ENCODE measurements around the gene EID3. TPM values are rescaled to one million over a fixed set of nuclear protein-coding genes. Genes with fewer than 3 reads are reported as not detected.

The EID3 gene
- total RNA-seq, 1 experiment from 2014 or later: 3.0 TPM

- H3K27ac ChIP-seq (ENCODE audit: low read depth, low read length): peak overlapping the region; percentile 16
- H3K27me3 ChIP-seq (ENCODE audit: insufficient read depth, low read length): no peaks in the 10 kb centered on the region
- H4K20me1 ChIP-seq (ENCODE audit: insufficient read depth): peaks cover 30% of the 10 kb centered on the region; the same call in 1 of the 2 replicates
- ATAC-seq: no peak
- H3K79me2 ChIP-seq (ENCODE audit: insufficient read depth, low read length): peaks cover 99% of the 10 kb centered on the region
- ChIA-PET POLR2A (interaction anchor here (0.7 to 1.4 kb wide), 4 partner anchors 71 to 207 kb away, joined by 3 to 11 read pairs (median 4); no protein-coding TSS in a partner anchor), CTCF (interaction anchor here (0.6 kb wide), 1 partner anchor 68 kb away, joined by 3 read pairs; no protein-coding TSS in a partner anchor), RAD21 (ENCODE audit: low non-redundant PET in 1 of 2, low total read pairs in 2 of 2, uncharacterized antibody in 2 of 2, unreplicated experiment in 2 of 2) (no interaction called here)
- 0 out of 2 replicates have a peak, but pooled peaks have one; percentile 7 for TF ChIP-seq POLR2AphosphoS5 (IDR thresholded peaks at IDR 0.05; ENCODE audit: low read depth, low read length)
- no peak for TF ChIP-seq CEBPB (IDR thresholded peaks at IDR 0.05; ENCODE audit: low read depth)
- TF ChIP-seq EZH2 (IDR thresholded peaks at IDR 0.05): no peak
- no TSS peak for BruUV-seq (replicated peaks)
- H3K4me1 ChIP-seq (ENCODE audit: control insufficient read depth in 1 of 2, insufficient read depth in 2 of 2, low read length in 2 of 2): peaks cover 15 to 63% of the 10 kb centered on the region in 2 experiments; a peak in 3 of 4 replicates
- H3K9me3 ChIP-seq (ENCODE audit: control insufficient read depth in 1 of 2, insufficient read depth in 1 of 2, low read depth in 1 of 2, low read length in 2 of 2): no peaks in the 10 kb centered on the region
- peaks cover 32 to 67% of the 10 kb centered on the region in 2 experiments for H3K36me3 ChIP-seq (ENCODE audit: control insufficient read depth in 1 of 2, insufficient read depth in 2 of 2, low read length in 2 of 2)
- H3K9me2 ChIP-seq (ENCODE audit: insufficient read depth): no peaks in the 10 kb centered on the region
- intact Hi-C loops (cut with micrococcal nuclease): no loop called here
- H2AFZ ChIP-seq (ENCODE audit: low read depth, low read length, poor library complexity, severe bottlenecking): no peak overlapping the region
- no peak for DNase-seq (ENCODE audit: low read depth, low spot score)
- H3K4me2 ChIP-seq (ENCODE audit: low read length): no peak overlapping the region
- H3K9ac ChIP-seq (ENCODE audit: low read length): no peak overlapping the region
- H3K4me3 ChIP-seq (replicated peaks in 1 of 2; ENCODE audit: low read depth in 1 of 2, low read length in 2 of 2): no peak overlapping the region
Measured at GRCh38 chr12:104291867-104292524, 11.5 kb upstream of the EID3 start.

- Histone ChIP-seq H3K79me2 (ENCODE audit: insufficient read depth, low read length) (peaks cover 99% of the 10 kb centered on the region), H3K36me3 (ENCODE audit: control insufficient read depth in 1 of 2, insufficient read depth in 2 of 2, low read length in 2 of 2) (peaks cover 35 to 72% of the 10 kb centered on the region in 2 experiments), H3K27ac (ENCODE audit: low read depth, low read length) (0 out of 2 replicates have a peak overlapping the region, but pooled peaks have one; percentile 30), H3K9me2 (ENCODE audit: insufficient read depth) (no peaks in the 10 kb centered on the region), H3K9ac (ENCODE audit: low read length) (no peak overlapping the region), H2AFZ (ENCODE audit: low read depth, low read length, poor library complexity, severe bottlenecking) (no peak overlapping the region), H3K4me3 (replicated peaks in 1 of 2; ENCODE audit: low read depth in 1 of 2, low read length in 2 of 2) (no peak overlapping the region), H3K4me1 (ENCODE audit: control insufficient read depth in 1 of 2, insufficient read depth in 2 of 2, low read length in 2 of 2) (peaks cover 17 to 72% of the 10 kb centered on the region in 2 experiments; a peak in 3 of 4 replicates), H3K9me3 (ENCODE audit: control insufficient read depth in 1 of 2, insufficient read depth in 1 of 2, low read depth in 1 of 2, low read length in 2 of 2) (no peaks in the 10 kb centered on the region), H4K20me1 (ENCODE audit: insufficient read depth) (peaks cover 39% of the 10 kb centered on the region; the same call in 1 of the 2 replicates), H3K27me3 (ENCODE audit: insufficient read depth, low read length) (no peaks in the 10 kb centered on the region), H3K4me2 (ENCODE audit: low read length) (no peak overlapping the region)
- ATAC-seq: no peak
- intact Hi-C loops (cut with micrococcal nuclease): no loop called here
- DNase-seq (ENCODE audit: low read depth, low spot score): no peak
- ChIA-PET RAD21 (ENCODE audit: low non-redundant PET in 1 of 2, low total read pairs in 2 of 2, uncharacterized antibody in 2 of 2, unreplicated experiment in 2 of 2) (no interaction called here), CTCF (no interaction called here), POLR2A (interaction anchor here (0.7 kb wide), 1 partner anchor 208 kb away, joined by 4 read pairs; no protein-coding TSS in a partner anchor)
- no TSS peak for BruUV-seq (replicated peaks)
- TF ChIP-seq RAD21 (IDR thresholded peaks at IDR 0.05; ENCODE audit: low read depth) (no peak), JUND (IDR thresholded peaks at IDR 0.05) (no peak), ZBTB33 (IDR thresholded peaks at IDR 0.05; ENCODE audit: extremely low read depth, insufficient replicate concordance, low read length) (no peak), SP1 (IDR thresholded peaks at IDR 0.05; ENCODE audit: low read depth) (no peak), ZNF274 (IDR thresholded peaks at IDR 0.05; ENCODE audit: low read depth, low read length) (no peak), POLR2A (IDR thresholded peaks at IDR 0.05; ENCODE audit: borderline replicate concordance, extremely low read depth, insufficient read depth, insufficient read length) (no peak), MAX (IDR thresholded peaks at IDR 0.05) (no peak), SIN3A (IDR thresholded peaks at IDR 0.05; ENCODE audit: low read depth) (no peak), TCF7L2 (IDR thresholded peaks at IDR 0.05; ENCODE audit: borderline replicate concordance, extremely low read depth, insufficient read depth, insufficient read length) (no peak), SRF (IDR thresholded peaks at IDR 0.05; ENCODE audit: low read depth) (no peak)
- TF ChIP-seq, protein P1, sequence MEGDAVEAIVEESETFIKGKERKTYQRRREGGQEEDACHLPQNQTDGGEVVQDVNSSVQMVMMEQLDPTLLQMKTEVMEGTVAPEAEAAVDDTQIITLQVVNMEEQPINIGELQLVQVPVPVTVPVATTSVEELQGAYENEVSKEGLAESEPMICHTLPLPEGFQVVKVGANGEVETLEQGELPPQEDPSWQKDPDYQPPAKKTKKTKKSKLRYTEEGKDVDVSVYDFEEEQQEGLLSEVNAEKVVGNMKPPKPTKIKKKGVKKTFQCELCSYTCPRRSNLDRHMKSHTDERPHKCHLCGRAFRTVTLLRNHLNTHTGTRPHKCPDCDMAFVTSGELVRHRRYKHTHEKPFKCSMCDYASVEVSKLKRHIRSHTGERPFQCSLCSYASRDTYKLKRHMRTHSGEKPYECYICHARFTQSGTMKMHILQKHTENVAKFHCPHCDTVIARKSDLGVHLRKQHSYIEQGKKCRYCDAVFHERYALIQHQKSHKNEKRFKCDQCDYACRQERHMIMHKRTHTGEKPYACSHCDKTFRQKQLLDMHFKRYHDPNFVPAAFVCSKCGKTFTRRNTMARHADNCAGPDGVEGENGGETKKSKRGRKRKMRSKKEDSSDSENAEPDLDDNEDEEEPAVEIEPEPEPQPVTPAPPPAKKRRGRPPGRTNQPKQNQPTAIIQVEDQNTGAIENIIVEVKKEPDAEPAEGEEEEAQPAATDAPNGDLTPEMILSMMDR (IDR thresholded peaks at IDR 0.05 in 2 of 3, conservative IDR thresholded peaks at IDR 0.05 in 1 of 3; ENCODE audit: borderline replicate concordance in 1 of 3, insufficient read depth in 1 of 3, low read depth in 2 of 3, low read length in 2 of 3): no peak
Measured at GRCh38 chr12:104292872-104293794, 10.4 kb upstream of the EID3 start.
